Measurements from ENCODE around the gene TSGA10. TPM values are rescaled to one million over a fixed set of nuclear protein-coding genes. Genes with fewer than 3 reads are reported as not detected.
"Not testable (repeated sequence)": the region's sequence is repeated elsewhere in the genome, so short reads cannot be mapped to it uniquely, and the experiment has no call there.

Gene TSGA10
- total and polyA plus RNA-seq, 2 experiments from 2014 or later = 5.2 to 8.8 TPM

DNA sequence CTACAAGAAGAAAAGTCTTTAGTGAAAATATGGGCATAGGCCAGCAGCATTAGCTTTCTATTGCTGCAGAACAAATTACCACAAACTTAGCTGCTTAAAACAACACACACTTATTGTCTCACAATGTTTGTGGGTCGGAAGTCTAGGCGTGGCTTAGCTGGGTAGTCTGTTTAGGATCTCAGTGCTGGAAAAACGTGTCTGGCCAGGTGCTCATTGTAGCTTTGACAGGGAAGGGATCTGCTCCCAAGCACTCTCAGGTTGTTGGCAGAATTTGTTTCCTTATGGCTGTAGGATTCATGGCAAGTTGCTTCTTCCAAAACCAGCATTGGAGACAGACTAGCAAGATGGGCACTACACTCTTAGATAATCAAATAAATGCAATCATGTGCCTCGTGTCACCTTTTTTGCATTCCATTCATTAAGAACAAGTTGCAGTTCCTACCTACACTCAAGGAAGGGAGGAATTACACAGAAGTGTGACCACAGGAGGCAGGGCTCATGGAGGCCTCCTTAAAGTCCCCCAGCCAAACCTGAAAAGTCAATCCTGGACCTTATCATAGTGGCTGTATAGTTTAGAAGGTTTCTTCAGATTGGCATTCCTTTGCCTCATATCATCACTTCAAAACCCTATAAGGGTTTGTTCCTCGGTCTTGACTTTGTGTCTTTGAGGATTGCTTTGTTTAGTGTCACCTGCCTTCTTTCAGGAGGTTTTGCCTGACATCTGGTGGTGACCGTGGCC is 43.5 kb upstream of the TSGA10 start:
- H3K4me2 ChIP-seq = no peak overlapping the region
- no peaks in the 10 kb centered on the region for H3K9me3 ChIP-seq (ENCODE audit: low read depth)
- peak overlapping the region; percentile 22 for H3K27ac ChIP-seq
- no peaks in the 10 kb centered on the region for H3K79me2 ChIP-seq
- no peaks in the 10 kb centered on the region for H3K27me3 ChIP-seq
- no peak overlapping the region for H2AFZ ChIP-seq
- peak; percentile 9 for DNase-seq (ENCODE audit: low spot score)
- H3K4me1 ChIP-seq (ENCODE audit: insufficient read depth) = no peaks in the 10 kb centered on the region
- no peaks in the 10 kb centered on the region for H4K20me1 ChIP-seq (ENCODE audit: insufficient read depth, poor library complexity, severe bottlenecking)
- 71% methylated on average over 6 of the region's 6 CpGs for WGBS (ENCODE audit: low lambda C conversion rate, missing lambda C conversion rate)
- H3K36me3 ChIP-seq (replicated peaks; ENCODE audit: insufficient read depth, low read depth) = no peaks in the 10 kb centered on the region
- no peak for TF ChIP-seq EZH2phosphoT487 (IDR thresholded peaks at IDR 0.05; ENCODE audit: low read depth, severe bottlenecking, unreplicated experiment)
- TF ChIP-seq, protein P1, sequence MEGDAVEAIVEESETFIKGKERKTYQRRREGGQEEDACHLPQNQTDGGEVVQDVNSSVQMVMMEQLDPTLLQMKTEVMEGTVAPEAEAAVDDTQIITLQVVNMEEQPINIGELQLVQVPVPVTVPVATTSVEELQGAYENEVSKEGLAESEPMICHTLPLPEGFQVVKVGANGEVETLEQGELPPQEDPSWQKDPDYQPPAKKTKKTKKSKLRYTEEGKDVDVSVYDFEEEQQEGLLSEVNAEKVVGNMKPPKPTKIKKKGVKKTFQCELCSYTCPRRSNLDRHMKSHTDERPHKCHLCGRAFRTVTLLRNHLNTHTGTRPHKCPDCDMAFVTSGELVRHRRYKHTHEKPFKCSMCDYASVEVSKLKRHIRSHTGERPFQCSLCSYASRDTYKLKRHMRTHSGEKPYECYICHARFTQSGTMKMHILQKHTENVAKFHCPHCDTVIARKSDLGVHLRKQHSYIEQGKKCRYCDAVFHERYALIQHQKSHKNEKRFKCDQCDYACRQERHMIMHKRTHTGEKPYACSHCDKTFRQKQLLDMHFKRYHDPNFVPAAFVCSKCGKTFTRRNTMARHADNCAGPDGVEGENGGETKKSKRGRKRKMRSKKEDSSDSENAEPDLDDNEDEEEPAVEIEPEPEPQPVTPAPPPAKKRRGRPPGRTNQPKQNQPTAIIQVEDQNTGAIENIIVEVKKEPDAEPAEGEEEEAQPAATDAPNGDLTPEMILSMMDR (IDR thresholded peaks at IDR 0.05; ENCODE audit: poor library complexity) = no peak
- no peak for TF ChIP-seq EZH2 (IDR thresholded peaks at IDR 0.05; ENCODE audit: borderline replicate concordance)
- no peak overlapping the region for H3K4me3 ChIP-seq
- no peaks in the 10 kb centered on the region for H3K9me2 ChIP-seq (replicated peaks; ENCODE audit: insufficient read depth)

DNA sequence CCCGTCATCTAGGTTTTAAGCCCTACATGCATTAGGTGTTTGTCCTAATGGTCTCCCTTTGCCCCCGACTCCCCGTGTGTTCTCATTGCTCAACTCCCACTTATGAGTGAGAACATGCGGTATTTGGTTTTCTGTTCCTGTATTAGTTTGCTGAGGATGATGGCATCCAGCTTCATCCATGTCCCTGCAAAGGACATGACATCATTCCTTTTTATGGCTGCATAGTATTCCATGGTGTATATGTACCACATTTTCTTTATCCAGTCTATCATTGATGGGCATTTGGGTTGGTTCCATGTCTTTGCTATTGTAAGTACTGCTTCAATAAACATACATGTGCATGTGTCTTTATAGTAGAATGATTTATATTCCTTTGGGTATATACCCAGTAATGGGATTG is 37.6 kb upstream of the TSGA10 start:
- H3K4me1 ChIP-seq (ENCODE audit: insufficient read depth); H3K79me2 ChIP-seq; H3K36me3 ChIP-seq (replicated peaks; ENCODE audit: insufficient read depth, low read depth); H2AFZ ChIP-seq; DNase-seq (ENCODE audit: low spot score); H3K27ac ChIP-seq; H3K9me3 ChIP-seq (ENCODE audit: low read depth); H3K4me2 ChIP-seq; H3K4me3 ChIP-seq; H4K20me1 ChIP-seq (ENCODE audit: insufficient read depth, poor library complexity, severe bottlenecking); H3K27me3 ChIP-seq; H3K9me2 ChIP-seq (replicated peaks; ENCODE audit: insufficient read depth): not testable (repeated sequence)
- WGBS (ENCODE audit: low lambda C conversion rate, missing lambda C conversion rate) = 99% methylated on average over 4 of the region's 4 CpGs

DNA sequence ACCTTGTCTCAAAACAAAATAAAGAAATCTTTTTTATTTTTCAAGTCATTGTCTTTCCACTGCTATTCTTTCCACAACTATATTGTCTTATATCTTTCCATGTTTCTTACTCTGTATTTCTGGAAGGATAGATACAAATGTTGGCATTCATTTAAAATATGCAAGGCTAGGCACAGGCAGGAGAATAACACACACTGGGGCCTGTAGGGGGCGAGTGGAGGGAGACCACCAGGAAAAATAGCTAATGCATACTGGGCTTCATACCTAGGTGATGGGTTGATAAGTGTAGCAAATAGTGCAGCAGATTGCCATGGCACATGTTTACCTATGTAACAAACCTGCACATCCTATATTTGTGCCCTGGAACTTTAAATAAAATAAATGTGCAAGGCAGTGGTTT is 35.8 kb upstream of the TSGA10 start:
- no peak for DNase-seq (ENCODE audit: low spot score)
- no peaks in the 10 kb centered on the region for H4K20me1 ChIP-seq (ENCODE audit: insufficient read depth, poor library complexity, severe bottlenecking)
- H3K36me3 ChIP-seq (replicated peaks; ENCODE audit: insufficient read depth, low read depth) = no peaks in the 10 kb centered on the region
- H3K79me2 ChIP-seq = peaks cover 25% of the 10 kb centered on the region
- H3K9me2 ChIP-seq (replicated peaks; ENCODE audit: insufficient read depth) = no peaks in the 10 kb centered on the region
- no peaks in the 10 kb centered on the region for H3K4me1 ChIP-seq (ENCODE audit: insufficient read depth)
- H3K4me2 ChIP-seq = no peak overlapping the region
- TF ChIP-seq, protein P1 (IDR thresholded peaks at IDR 0.05; ENCODE audit: poor library complexity) = no peak
- TF ChIP-seq EZH2 (IDR thresholded peaks at IDR 0.05; ENCODE audit: borderline replicate concordance) = no peak
- no peaks in the 10 kb centered on the region for H3K9me3 ChIP-seq (ENCODE audit: low read depth)
- no peak overlapping the region for H3K4me3 ChIP-seq
- H3K27ac ChIP-seq = no peak overlapping the region
- no peak overlapping the region for H2AFZ ChIP-seq
- 82% methylated on average over 1 of the region's 1 CpG for WGBS (ENCODE audit: low lambda C conversion rate, missing lambda C conversion rate)
- H3K27me3 ChIP-seq = no peaks in the 10 kb centered on the region

DNA sequence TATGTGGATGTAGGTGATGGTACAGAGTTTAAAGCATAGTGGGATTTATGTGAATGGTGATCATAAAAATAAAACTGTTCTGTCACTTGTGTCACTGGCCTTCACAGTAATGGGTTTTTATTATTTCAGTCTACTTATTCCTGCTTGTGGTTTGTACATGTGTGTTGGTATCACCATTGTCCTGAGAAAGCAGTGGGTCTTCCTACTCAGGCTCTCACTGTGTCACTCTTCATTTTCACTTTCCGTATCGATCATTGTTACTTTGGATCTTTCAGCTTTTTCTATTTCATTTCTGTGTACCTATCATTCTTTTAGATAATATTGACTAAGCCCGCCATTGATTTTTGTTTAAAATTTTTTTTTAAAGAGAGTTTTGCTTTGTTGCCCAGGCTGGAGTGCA is 33.6 kb upstream of the TSGA10 start:
- Histone ChIP-seq H3K9me2 (replicated peaks; ENCODE audit: insufficient read depth) (no peaks in the 10 kb centered on the region), H3K4me2 (no peak overlapping the region), H3K4me3 (no peak overlapping the region), H3K79me2 (peaks cover 47% of the 10 kb centered on the region), H4K20me1 (ENCODE audit: insufficient read depth, poor library complexity, severe bottlenecking) (no peaks in the 10 kb centered on the region), H3K27ac (no peak overlapping the region), H2AFZ (no peak overlapping the region), H3K27me3 (no peaks in the 10 kb centered on the region), H3K4me1 (ENCODE audit: insufficient read depth) (no peaks in the 10 kb centered on the region), H3K36me3 (replicated peaks; ENCODE audit: insufficient read depth, low read depth) (no peaks in the 10 kb centered on the region), H3K9me3 (ENCODE audit: low read depth) (no peaks in the 10 kb centered on the region)
- 96% methylated on average over 3 of the region's 3 CpGs for WGBS (ENCODE audit: low lambda C conversion rate, missing lambda C conversion rate)
- no peak for DNase-seq (ENCODE audit: low spot score)
- TF ChIP-seq, protein P1 (IDR thresholded peaks at IDR 0.05; ENCODE audit: poor library complexity) = no peak
- TF ChIP-seq EZH2phosphoT487 (IDR thresholded peaks at IDR 0.05; ENCODE audit: low read depth, severe bottlenecking, unreplicated experiment) (no peak), EZH2 (IDR thresholded peaks at IDR 0.05; ENCODE audit: borderline replicate concordance) (no peak)
